Measurements from ENCODE around the gene CDH12. TPM values are rescaled to one million over a fixed set of nuclear protein-coding genes. Genes with fewer than 3 reads are reported as not detected.

Gene CDH12
- total RNA-seq, 2 donors from 2014 or later = not detected

GRCh38 chr5:21774281-21774680 is 1078.9 kb downstream of the CDH12 start:
- TF ChIP-seq CTCF (IDR thresholded peaks at IDR 0.05) = no peak
- DNase-seq (ENCODE audit: low spot score) = no peak
- H3K9me3 ChIP-seq = no peaks in the 10 kb centered on the region
- no peaks in the 10 kb centered on the region for H3K36me3 ChIP-seq
- H3K4me3 ChIP-seq = no peak overlapping the region
- no peaks in the 10 kb centered on the region for H3K4me1 ChIP-seq
- no peak overlapping the region for H3K27ac ChIP-seq
- H3K27me3 ChIP-seq = no peaks in the 10 kb centered on the region

GRCh38 chr5:21773456-21773855 is 1079.7 kb downstream of the CDH12 start:
- DNase-seq (ENCODE audit: low spot score) = no peak
- no peak overlapping the region for H3K4me3 ChIP-seq
- no peaks in the 10 kb centered on the region for H3K27me3 ChIP-seq
- H3K4me1 ChIP-seq = no peaks in the 10 kb centered on the region
- no peaks in the 10 kb centered on the region for H3K36me3 ChIP-seq
- no peak overlapping the region for H3K27ac ChIP-seq
- no peak for TF ChIP-seq CTCF (IDR thresholded peaks at IDR 0.05)
- H3K9me3 ChIP-seq = no peaks in the 10 kb centered on the region

GRCh38 chr5:21765406-21765805 is 1087.7 kb downstream of the CDH12 start:
- Histone ChIP-seq H3K9me3 (no peaks in the 10 kb centered on the region), H3K27me3 (no peaks in the 10 kb centered on the region), H3K4me3 (no peak overlapping the region), H3K27ac (no peak overlapping the region), H3K36me3 (no peaks in the 10 kb centered on the region), H3K4me1 (no peaks in the 10 kb centered on the region)
- no peak for DNase-seq (ENCODE audit: low spot score)
- no peak for TF ChIP-seq CTCF (IDR thresholded peaks at IDR 0.05)

GRCh38 chr5:21739096-21739495 is 1114.0 kb downstream of the CDH12 start:
- no peaks in the 10 kb centered on the region for H3K4me1 ChIP-seq
- H3K9me3 ChIP-seq = no peaks in the 10 kb centered on the region
- no peak for TF ChIP-seq CTCF (IDR thresholded peaks at IDR 0.05)
- H3K36me3 ChIP-seq = no peaks in the 10 kb centered on the region
- no peaks in the 10 kb centered on the region for H3K27me3 ChIP-seq
- no peak for DNase-seq (ENCODE audit: low spot score)
- no peak overlapping the region for H3K4me3 ChIP-seq
- no peak overlapping the region for H3K27ac ChIP-seq

- DNase-seq (ENCODE audit: low spot score) = no peak
- H3K27ac ChIP-seq = no peak overlapping the region
- no peaks in the 10 kb centered on the region for H3K9me3 ChIP-seq
- no peaks in the 10 kb centered on the region for H3K27me3 ChIP-seq
- H3K4me3 ChIP-seq = no peak overlapping the region
- H3K36me3 ChIP-seq = no peaks in the 10 kb centered on the region
- H3K4me1 ChIP-seq = no peaks in the 10 kb centered on the region
- no peak for TF ChIP-seq CTCF (IDR thresholded peaks at IDR 0.05)
Observed at GRCh38 chr5:21723500-21723899, 1129.6 kb downstream of the CDH12 start.
